ENCODE measurements around the gene MICU2.

GRCh38 chr13:21616880-21617279 is 12.9 kb upstream of the MICU2 start:
- TF ChIP-seq SUZ12 (IDR thresholded peaks at IDR 0.05; ENCODE audit: extremely low read depth, insufficient read depth, insufficient read length) (no peak), ZNF274 (IDR thresholded peaks at IDR 0.05; ENCODE audit: low read depth, low read length) (no peak)

Data from NT2/D1 (cell line).